Omental fat pad (tissue), 4 donors: Measurements from ENCODE around the gene ZFAND3. TPM values are rescaled to one million over a fixed set of nuclear protein-coding genes. Genes with fewer than 3 reads are reported as not detected.

Experiments used
- ATAC-seq: fragments of 150-250 bp; one replicate; pipeline ENCODE4 v1.9.1; 2016; ENCODE audit warnings: mild to moderate bottlenecking, moderate library complexity; ENCODE audit not compliant: low FRiP score
- DNase-seq: peaks from one replicate; pipeline ENCODE4 v3.0.0-alpha.2; 2019; ENCODE audit warnings: low spot score
- CTCF ChIP-seq, 3 donors: fragments of 450-650 bp; IDR thresholded peaks; one replicate each; pipeline ENCODE4 v1.5.1; 2016 to 2017; ENCODE audit warnings: antibody characterized with exemption in 3 of 3, mild to moderate bottlenecking in 3 of 3, moderate library complexity in 2 of 3
- total RNA-seq, 4 donors: library from RNA; depleted of rRNA; stranded (reverse); fragments of >200 nt; gene quantifications; one replicate each; pipeline ENCODE4 v1.1.0, GENCODE V29; 2016

ZFAND3 gene
- total RNA-seq, 4 donors from 2014 or later, result 28.8 to 43.8 (median 38.0) TPM

DNA sequence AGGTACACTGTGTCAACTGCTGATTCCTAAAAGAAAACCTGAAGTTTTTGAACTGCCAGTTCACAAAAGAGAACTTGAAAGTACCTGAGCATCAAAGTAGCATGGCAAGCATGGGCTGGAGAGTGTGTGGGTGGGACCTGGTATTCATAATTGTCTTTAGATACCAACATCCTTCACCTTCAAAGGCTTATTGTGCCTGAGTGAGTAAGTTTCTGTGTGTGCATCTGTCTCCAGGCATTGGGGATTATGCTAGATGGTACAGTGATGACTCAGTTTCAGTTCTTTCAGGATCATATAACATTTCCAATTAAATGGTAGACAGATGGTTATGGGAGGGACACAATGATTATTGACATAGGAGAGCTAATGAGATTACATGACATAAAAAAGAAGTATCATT, 238.5 kb downstream of the ZFAND3 start:
- DNase-seq, result no peak
- ATAC-seq, result no peak
- TF ChIP-seq CTCF (IDR thresholded peaks at IDR 0.05), result no peak

DNA sequence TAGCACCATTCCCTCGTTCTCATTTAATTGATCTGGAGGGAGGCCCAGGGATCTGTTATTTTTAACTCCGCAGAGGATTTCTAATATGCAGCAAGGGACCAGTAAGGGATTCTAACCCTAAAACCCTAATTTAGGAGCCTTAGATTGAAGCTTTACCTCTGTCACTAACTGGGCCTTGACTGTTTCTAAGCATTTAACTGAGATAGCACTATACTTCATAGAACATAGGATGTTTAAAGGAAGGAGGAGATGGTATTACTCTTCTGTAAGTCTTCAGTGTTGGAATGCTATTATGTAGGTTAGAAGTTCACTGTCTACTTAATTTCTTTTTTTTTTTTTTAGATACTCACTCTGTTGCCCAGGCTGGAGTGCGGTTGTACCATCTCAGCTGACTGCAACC, 242.5 kb downstream of the ZFAND3 start:
- ATAC-seq, result no peak
- DNase-seq, result no peak
- no peak for TF ChIP-seq CTCF (IDR thresholded peaks at IDR 0.05)

DNA sequence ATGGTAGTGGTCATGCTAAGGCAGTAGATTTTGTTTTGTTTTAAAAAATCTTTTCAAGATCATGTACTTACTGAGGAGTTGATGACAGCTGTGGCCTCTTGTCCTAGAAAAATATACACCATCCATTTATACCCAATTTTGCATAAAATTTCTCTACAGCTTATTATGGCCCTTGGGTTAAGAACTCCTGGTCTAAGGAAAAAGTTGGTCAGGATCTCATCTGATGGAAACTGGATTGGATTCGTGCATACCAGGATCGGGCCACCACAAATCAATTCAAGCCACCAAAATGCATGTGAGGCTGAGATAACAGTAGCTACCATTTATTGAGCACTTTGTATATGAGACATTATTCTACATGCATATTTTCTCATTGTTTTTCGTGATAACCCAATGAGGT, 244.4 kb downstream of the ZFAND3 start:
- no peak for ATAC-seq
- no peak for DNase-seq
- no peak for TF ChIP-seq CTCF (IDR thresholded peaks at IDR 0.05)

GRCh38 chr6:38064431-38064830, 244.9 kb downstream of the ZFAND3 start:
- DNase-seq, result no peak
- ATAC-seq, result no peak
- no peak for TF ChIP-seq CTCF (IDR thresholded peaks at IDR 0.05)

- ATAC-seq, result no peak
- no peak for TF ChIP-seq CTCF (IDR thresholded peaks at IDR 0.05)
- DNase-seq, result no peak
Measured at GRCh38 chr6:38065734-38066305, 246.3 kb downstream of the ZFAND3 start.

GRCh38 chr6:38067263-38067980, 247.9 kb downstream of the ZFAND3 start:
- DNase-seq, result no peak
- ATAC-seq, result no peak
- no peak for TF ChIP-seq CTCF (IDR thresholded peaks at IDR 0.05)
